ENCODE measurements around the gene KCTD20.

Gene KCTD20

GRCh38 chr6:36523451-36523850, 80.7 kb downstream of the KCTD20 start:
- H3K27me3 ChIP-seq (ENCODE audit: control insufficient read depth in 3 of 3, insufficient read depth in 3 of 3, low read depth in 1 of 3, low read length in 3 of 3), result no peaks in the 10 kb centered on the region
- H3K18ac ChIP-seq (ENCODE audit: low read length), result no peak overlapping the region
- H3K27ac ChIP-seq (replicated peaks; ENCODE audit: low read length), result no peak overlapping the region
- H4K91ac ChIP-seq (ENCODE audit: low read depth, low read length, poor library complexity), result no peak overlapping the region
- peaks cover 11 to 88% of the 10 kb centered on the region in 2 donors for H3K36me3 ChIP-seq (replicated peaks in 1 of 2; ENCODE audit: control insufficient read depth in 2 of 2, insufficient read depth in 2 of 2, low read length in 2 of 2)
- no peak overlapping the region for H3K4ac ChIP-seq (ENCODE audit: low read length)
- no peak overlapping the region for H3K9ac ChIP-seq (ENCODE audit: low read depth, low read length, poor library complexity)
- no peak for DNase-seq (ENCODE audit: low spot score)
- WGBS, 2 donors (ENCODE audit: extremely low coverage in 2 of 2, insufficient read length in 2 of 2, insufficient replicate concordance in 1 of 2), result no CpG with 5 or more reads among the region's 8 CpGs
- H3K4me3 ChIP-seq (ENCODE audit: low read length in 2 of 2), result no peak overlapping the region
- no peak overlapping the region for H2BK15ac ChIP-seq (ENCODE audit: low read length)
- no peak overlapping the region for H3K23ac ChIP-seq (ENCODE audit: low read depth, low read length, poor library complexity)
- H3K4me2 ChIP-seq (ENCODE audit: insufficient read depth, low read length, poor library complexity, severe bottlenecking), result no peak overlapping the region
- H4K8ac ChIP-seq (ENCODE audit: low read depth, low read length), result no peak overlapping the region
- no peaks in the 10 kb centered on the region for H3K4me1 ChIP-seq (ENCODE audit: control insufficient read depth in 2 of 2, insufficient read depth in 1 of 2, low read depth in 1 of 2, low read length in 2 of 2)
- H2AFZ ChIP-seq (ENCODE audit: low read length), result no peak overlapping the region
- no peaks in the 10 kb centered on the region for H3K79me1 ChIP-seq (ENCODE audit: low read depth, low read length)
- no peak overlapping the region for H2BK5ac ChIP-seq (ENCODE audit: low read length)
- H3K9me3 ChIP-seq (replicated peaks in 1 of 2; ENCODE audit: control insufficient read depth in 2 of 2, insufficient read depth in 1 of 2, low read depth in 1 of 2, low read length in 2 of 2), result no peaks in the 10 kb centered on the region
- H2BK12ac ChIP-seq (ENCODE audit: low read length), result no peak overlapping the region
- no peak overlapping the region for H2AK5ac ChIP-seq (ENCODE audit: low read depth, low read length)
- no peak overlapping the region for H2BK120ac ChIP-seq (ENCODE audit: low read depth, low read length)
- no peak overlapping the region for H3K14ac ChIP-seq (ENCODE audit: low read length)

- Histone ChIP-seq H2BK5ac (ENCODE audit: low read length) (no peak overlapping the region), H3K4me1 (ENCODE audit: control insufficient read depth in 2 of 2, insufficient read depth in 1 of 2, low read depth in 1 of 2, low read length in 2 of 2) (no peaks in the 10 kb centered on the region), H2AFZ (ENCODE audit: low read length) (no peak overlapping the region), H4K91ac (ENCODE audit: low read depth, low read length, poor library complexity) (no peak overlapping the region), H4K8ac (ENCODE audit: low read depth, low read length) (no peak overlapping the region), H3K9me3 (replicated peaks in 1 of 2; ENCODE audit: control insufficient read depth in 2 of 2, insufficient read depth in 1 of 2, low read depth in 1 of 2, low read length in 2 of 2) (no peaks in the 10 kb centered on the region), H3K27me3 (ENCODE audit: control insufficient read depth in 3 of 3, insufficient read depth in 3 of 3, low read depth in 1 of 3, low read length in 3 of 3) (no peaks in the 10 kb centered on the region), H3K27ac (replicated peaks; ENCODE audit: low read length) (no peak overlapping the region), H3K18ac (ENCODE audit: low read length) (no peak overlapping the region), H3K14ac (ENCODE audit: low read length) (no peak overlapping the region), H3K4me3 (ENCODE audit: low read length in 2 of 2) (no peak overlapping the region), H2BK120ac (ENCODE audit: low read depth, low read length) (no peak overlapping the region), H3K4me2 (ENCODE audit: insufficient read depth, low read length, poor library complexity, severe bottlenecking) (no peak overlapping the region), H3K36me3 (replicated peaks in 1 of 2; ENCODE audit: control insufficient read depth in 2 of 2, insufficient read depth in 2 of 2, low read length in 2 of 2) (peaks cover 11 to 88% of the 10 kb centered on the region in 2 donors), H2BK15ac (ENCODE audit: low read length) (no peak overlapping the region), H3K23ac (ENCODE audit: low read depth, low read length, poor library complexity) (no peak overlapping the region), H3K4ac (ENCODE audit: low read length) (no peak overlapping the region), H2BK12ac (ENCODE audit: low read length) (no peak overlapping the region), H2AK5ac (ENCODE audit: low read depth, low read length) (no peak overlapping the region), H3K79me1 (ENCODE audit: low read depth, low read length) (no peaks in the 10 kb centered on the region), H3K9ac (ENCODE audit: low read depth, low read length, poor library complexity) (no peak overlapping the region)
- WGBS, 2 donors (ENCODE audit: extremely low coverage in 2 of 2, insufficient read length in 2 of 2, insufficient replicate concordance in 1 of 2), result no CpG with 5 or more reads among the region's 6 CpGs
- no peak for DNase-seq (ENCODE audit: low spot score)
Measured at GRCh38 chr6:36523936-36524499, 81.2 kb downstream of the KCTD20 start.

- H3K36me3 ChIP-seq (replicated peaks in 1 of 2; ENCODE audit: control insufficient read depth in 2 of 2, insufficient read depth in 2 of 2, low read length in 2 of 2), result peaks cover 9 to 87% of the 10 kb centered on the region in 2 donors
- no CpG with 5 or more reads among the region's 5 CpGs for WGBS, 2 donors (ENCODE audit: extremely low coverage in 2 of 2, insufficient read length in 2 of 2, insufficient replicate concordance in 1 of 2)
Measured at GRCh38 chr6:36524871-36525270, 82.1 kb downstream of the KCTD20 start.

GRCh38 chr6:36525346-36525745, 82.5 kb downstream of the KCTD20 start:
- Histone ChIP-seq H3K27me3 (ENCODE audit: control insufficient read depth in 3 of 3, insufficient read depth in 3 of 3, low read depth in 1 of 3, low read length in 3 of 3) (no peaks in the 10 kb centered on the region), H3K18ac (ENCODE audit: low read length) (no peak overlapping the region), H3K23ac (ENCODE audit: low read depth, low read length, poor library complexity) (no peak overlapping the region), H2AK5ac (ENCODE audit: low read depth, low read length) (no peak overlapping the region), H3K79me1 (ENCODE audit: low read depth, low read length) (no peaks in the 10 kb centered on the region), H2BK12ac (ENCODE audit: low read length) (no peak overlapping the region), H3K4me1 (ENCODE audit: control insufficient read depth in 2 of 2, insufficient read depth in 1 of 2, low read depth in 1 of 2, low read length in 2 of 2) (no peaks in the 10 kb centered on the region), H3K4me2 (ENCODE audit: insufficient read depth, low read length, poor library complexity, severe bottlenecking) (no peak overlapping the region), H3K4me3 (ENCODE audit: low read length in 2 of 2) (no peak overlapping the region), H3K27ac (replicated peaks; ENCODE audit: low read length) (no peak overlapping the region), H2AFZ (ENCODE audit: low read length) (no peak overlapping the region), H3K9me3 (replicated peaks in 1 of 2; ENCODE audit: control insufficient read depth in 2 of 2, insufficient read depth in 1 of 2, low read depth in 1 of 2, low read length in 2 of 2) (no peaks in the 10 kb centered on the region), H3K9ac (ENCODE audit: low read depth, low read length, poor library complexity) (no peak overlapping the region), H2BK15ac (ENCODE audit: low read length) (no peak overlapping the region), H4K8ac (ENCODE audit: low read depth, low read length) (no peak overlapping the region), H2BK5ac (ENCODE audit: low read length) (no peak overlapping the region), H3K36me3 (replicated peaks in 1 of 2; ENCODE audit: control insufficient read depth in 2 of 2, insufficient read depth in 2 of 2, low read length in 2 of 2) (peaks cover 9 to 82% of the 10 kb centered on the region in 2 donors), H4K91ac (ENCODE audit: low read depth, low read length, poor library complexity) (no peak overlapping the region), H3K14ac (ENCODE audit: low read length) (no peak overlapping the region), H3K4ac (ENCODE audit: low read length) (no peak overlapping the region), H2BK120ac (ENCODE audit: low read depth, low read length) (no peak overlapping the region)
- no peak for DNase-seq (ENCODE audit: low spot score)
- WGBS, 2 donors (ENCODE audit: extremely low coverage in 2 of 2, insufficient read length in 2 of 2, insufficient replicate concordance in 1 of 2), result no CpG with 5 or more reads among the region's 2 CpGs

More at GRCh38 chr6:36524871-36525270, 82.1 kb downstream of the KCTD20 start:
- Histone ChIP-seq H3K18ac (ENCODE audit: low read length) (no peak overlapping the region), H3K4me1 (ENCODE audit: control insufficient read depth in 2 of 2, insufficient read depth in 1 of 2, low read depth in 1 of 2, low read length in 2 of 2) (no peaks in the 10 kb centered on the region), H2AFZ (ENCODE audit: low read length) (no peak overlapping the region), H3K27me3 (ENCODE audit: control insufficient read depth in 3 of 3, insufficient read depth in 3 of 3, low read depth in 1 of 3, low read length in 3 of 3) (no peaks in the 10 kb centered on the region), H4K91ac (ENCODE audit: low read depth, low read length, poor library complexity) (no peak overlapping the region), H3K23ac (ENCODE audit: low read depth, low read length, poor library complexity) (no peak overlapping the region), H3K27ac (replicated peaks; ENCODE audit: low read length) (no peak overlapping the region), H2AK5ac (ENCODE audit: low read depth, low read length) (no peak overlapping the region), H3K9me3 (replicated peaks in 1 of 2; ENCODE audit: control insufficient read depth in 2 of 2, insufficient read depth in 1 of 2, low read depth in 1 of 2, low read length in 2 of 2) (no peaks in the 10 kb centered on the region), H3K4me2 (ENCODE audit: insufficient read depth, low read length, poor library complexity, severe bottlenecking) (no peak overlapping the region), H3K4me3 (ENCODE audit: low read length in 2 of 2) (no peak overlapping the region), H4K8ac (ENCODE audit: low read depth, low read length) (no peak overlapping the region), H3K4ac (ENCODE audit: low read length) (no peak overlapping the region), H2BK15ac (ENCODE audit: low read length) (no peak overlapping the region), H2BK120ac (ENCODE audit: low read depth, low read length) (no peak overlapping the region), H3K14ac (ENCODE audit: low read length) (no peak overlapping the region), H2BK12ac (ENCODE audit: low read length) (no peak overlapping the region), H3K9ac (ENCODE audit: low read depth, low read length, poor library complexity) (no peak overlapping the region), H2BK5ac (ENCODE audit: low read length) (no peak overlapping the region), H3K79me1 (ENCODE audit: low read depth, low read length) (no peaks in the 10 kb centered on the region)
- no peak for DNase-seq (ENCODE audit: low spot score)
